ENCODE results near the gene AP1AR. TPM values are rescaled to one million over a fixed set of nuclear protein-coding genes. Genes with fewer than 3 reads are reported as not detected.

Gene AP1AR
- total RNA-seq, 1 experiment from 2014 or later: 30.8 TPM

GRCh38 chr4:112284166-112284565 lies 52.6 kb downstream of the AP1AR start:
- CTCF ChIA-PET: no interaction called here
- Mint-ChIP-seq H3K27me3 (ENCODE audit: unreplicated experiment) (no peaks in the 10 kb centered on the region), H3K36me3 (ENCODE audit: insufficient read depth, unreplicated experiment) (peaks cover 24% of the 10 kb centered on the region), H3K27ac (ENCODE audit: unreplicated experiment) (peak overlapping the region; percentile 52), H3K4me3 (ENCODE audit: low read depth, unreplicated experiment) (peak overlapping the region; percentile 74), H3K4me1 (ENCODE audit: low read depth, unreplicated experiment) (peaks cover 15% of the 10 kb centered on the region), H3K9me3 (ENCODE audit: low read depth, unreplicated experiment) (no peaks in the 10 kb centered on the region)
- no TSS peak for BruUV-seq (replicated peaks)
- no peak for DNase-seq
- TF ChIP-seq CTCF (IDR thresholded peaks at IDR 0.05; ENCODE audit: unreplicated experiment): no peak
- intact Hi-C loops (cut with micrococcal nuclease; ENCODE audit: unreplicated experiment): no loop called here

- no peaks in the 10 kb centered on the region for H3K27me3 Mint-ChIP-seq (ENCODE audit: unreplicated experiment)
- H3K4me1 Mint-ChIP-seq (ENCODE audit: low read depth, unreplicated experiment): peaks cover 15% of the 10 kb centered on the region
- no peak for TF ChIP-seq CTCF (IDR thresholded peaks at IDR 0.05; ENCODE audit: unreplicated experiment)
- peak overlapping the region; percentile 74 for H3K4me3 Mint-ChIP-seq (ENCODE audit: low read depth, unreplicated experiment)
- CTCF ChIA-PET: no interaction called here
- peaks cover 24% of the 10 kb centered on the region for H3K36me3 Mint-ChIP-seq (ENCODE audit: insufficient read depth, unreplicated experiment)
- peak; percentile 1 for DNase-seq
- BruUV-seq (replicated peaks): TSS peak; percentile 53
- no peaks in the 10 kb centered on the region for H3K9me3 Mint-ChIP-seq (ENCODE audit: low read depth, unreplicated experiment)
- intact Hi-C loops (cut with micrococcal nuclease; ENCODE audit: unreplicated experiment): no loop called here
- no peak overlapping the region for H3K27ac Mint-ChIP-seq (ENCODE audit: unreplicated experiment)
Observed at GRCh38 chr4:112284662-112285411, 53.2 kb downstream of the AP1AR start.

- H3K4me3 Mint-ChIP-seq (ENCODE audit: low read depth, unreplicated experiment): no peak overlapping the region
- intact Hi-C loops (cut with micrococcal nuclease; ENCODE audit: unreplicated experiment): no loop called here
- no TSS peak for BruUV-seq (replicated peaks)
Observed at GRCh38 chr4:112287258-112287989, 55.8 kb downstream of the AP1AR start.

GRCh38 chr4:112288455-112288854 lies 56.9 kb downstream of the AP1AR start:
- Mint-ChIP-seq H3K27me3 (ENCODE audit: unreplicated experiment) (no peaks in the 10 kb centered on the region), H3K36me3 (ENCODE audit: insufficient read depth, unreplicated experiment) (peaks cover 24% of the 10 kb centered on the region)
- no TSS peak for BruUV-seq (replicated peaks)

More at GRCh38 chr4:112287258-112287989, 55.8 kb downstream of the AP1AR start:
- Mint-ChIP-seq H3K36me3 (ENCODE audit: insufficient read depth, unreplicated experiment) (peaks cover 24% of the 10 kb centered on the region), H3K4me1 (ENCODE audit: low read depth, unreplicated experiment) (peaks cover 15% of the 10 kb centered on the region), H3K27me3 (ENCODE audit: unreplicated experiment) (no peaks in the 10 kb centered on the region), H3K27ac (ENCODE audit: unreplicated experiment) (no peak overlapping the region), H3K9me3 (ENCODE audit: low read depth, unreplicated experiment) (no peaks in the 10 kb centered on the region)
- no peak for TF ChIP-seq CTCF (IDR thresholded peaks at IDR 0.05; ENCODE audit: unreplicated experiment)
- CTCF ChIA-PET: no interaction called here
- DNase-seq: no peak

More at GRCh38 chr4:112288455-112288854, 56.9 kb downstream of the AP1AR start:
- DNase-seq: no peak
- Mint-ChIP-seq H3K4me1 (ENCODE audit: low read depth, unreplicated experiment) (peaks cover 9% of the 10 kb centered on the region), H3K9me3 (ENCODE audit: low read depth, unreplicated experiment) (no peaks in the 10 kb centered on the region), H3K4me3 (ENCODE audit: low read depth, unreplicated experiment) (no peak overlapping the region), H3K27ac (ENCODE audit: unreplicated experiment) (no peak overlapping the region)
- no peak for TF ChIP-seq CTCF (IDR thresholded peaks at IDR 0.05; ENCODE audit: unreplicated experiment)
- CTCF ChIA-PET: no interaction called here
- intact Hi-C loops (cut with micrococcal nuclease; ENCODE audit: unreplicated experiment): no loop called here

All from Calu3 (cell line).